ENCODE results near the gene LRRC3B.

- TF ChIP-seq BHLHE40 (IDR thresholded peaks at IDR 0.05; ENCODE audit: borderline replicate concordance) = no peak
- TF ChIP-seq HDGF (IDR thresholded peaks at IDR 0.05; ENCODE audit: borderline replicate concordance) = no peak
- TF ChIP-seq TARDBP (IDR thresholded peaks at IDR 0.05) = no peak
- no peak for TF ChIP-seq LEF1 (IDR thresholded peaks at IDR 0.05; ENCODE audit: borderline replicate concordance)
- TF ChIP-seq FOXM1 (IDR thresholded peaks at IDR 0.05; ENCODE audit: borderline replicate concordance) = no peak
- no peak for TF ChIP-seq FOXK2 (IDR thresholded peaks at IDR 0.05)
- TF ChIP-seq SUZ12 (IDR thresholded peaks at IDR 0.05) = no peak
- TF ChIP-seq FOXA1 (IDR thresholded peaks at IDR 0.05) = no peak
- no peak for TF ChIP-seq NFRKB (IDR thresholded peaks at IDR 0.05)
- no peak for TF ChIP-seq SP1 (IDR thresholded peaks at IDR 0.05)
- TF ChIP-seq, protein P1, sequence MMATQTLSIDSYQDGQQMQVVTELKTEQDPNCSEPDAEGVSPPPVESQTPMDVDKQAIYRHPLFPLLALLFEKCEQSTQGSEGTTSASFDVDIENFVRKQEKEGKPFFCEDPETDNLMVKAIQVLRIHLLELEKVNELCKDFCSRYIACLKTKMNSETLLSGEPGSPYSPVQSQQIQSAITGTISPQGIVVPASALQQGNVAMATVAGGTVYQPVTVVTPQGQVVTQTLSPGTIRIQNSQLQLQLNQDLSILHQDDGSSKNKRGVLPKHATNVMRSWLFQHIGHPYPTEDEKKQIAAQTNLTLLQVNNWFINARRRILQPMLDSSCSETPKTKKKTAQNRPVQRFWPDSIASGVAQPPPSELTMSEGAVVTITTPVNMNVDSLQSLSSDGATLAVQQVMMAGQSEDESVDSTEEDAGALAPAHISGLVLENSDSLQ (IDR thresholded peaks at IDR 0.05) = no peak
- no peak for TF ChIP-seq ELF4 (IDR thresholded peaks at IDR 0.05)
- TF ChIP-seq CTBP1 (IDR thresholded peaks at IDR 0.05; ENCODE audit: borderline replicate concordance) = no peak
- TF ChIP-seq L3MBTL2 (conservative IDR thresholded peaks at IDR 0.05) = no peak
These were observed 24.5 kb downstream of the LRRC3B start for GRCh38 chr3:26647078-26647477.

All from HEK293T (cell line).